EH (cell line): ENCODE measurements around the gene SLC38A2.
"Not testable (repeated sequence)": the region's sequence is repeated elsewhere in the genome, so short reads cannot be mapped to it uniquely, and the experiment has no call there.

Experiments used
- DNase-seq: peaks from one replicate; pipeline ENCODE4 v3.0.0-alpha.2; 2015; ENCODE audit warnings: low read depth

SLC38A2 gene

DNA sequence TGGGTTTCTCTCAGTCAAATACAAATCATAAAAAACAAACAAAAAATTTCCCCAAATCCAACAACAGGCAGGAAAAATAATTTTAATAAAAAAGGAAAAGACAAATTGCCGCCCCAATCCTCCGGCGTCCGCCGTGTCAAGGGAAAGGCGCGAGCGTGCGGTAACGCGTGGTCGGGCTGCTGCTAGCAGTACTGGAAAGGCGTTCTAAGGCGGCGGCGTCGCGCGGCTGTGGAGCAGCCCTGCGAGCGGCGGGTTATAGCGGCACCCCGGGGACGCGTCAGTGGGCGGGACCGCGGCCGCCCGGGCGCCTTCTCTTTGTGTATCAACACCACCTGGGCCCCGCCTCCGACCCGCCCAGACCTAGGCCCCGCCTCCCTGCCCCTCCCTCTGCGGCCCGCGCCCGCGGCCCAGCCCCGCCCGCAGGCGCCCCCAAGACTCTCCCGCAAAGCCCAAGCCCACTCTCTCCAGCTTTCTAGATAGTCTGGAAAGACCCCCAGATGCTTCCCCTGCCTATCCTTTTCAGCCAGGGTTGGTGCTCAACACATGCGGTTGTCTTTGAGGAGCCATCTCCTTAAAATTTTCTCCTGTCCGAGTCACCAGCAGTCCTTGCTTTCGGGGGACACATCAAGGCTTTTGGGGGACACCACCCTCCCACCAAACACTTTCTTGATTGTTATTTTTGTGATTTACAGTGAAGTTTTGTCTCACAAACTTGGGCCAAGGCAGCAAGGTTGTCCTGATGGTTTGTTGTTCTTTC lies at the start of gene SLC38A2:
Gene SLC38A2, minus strand, starts transcription at position 230 of the 757 bp plus-strand sequence. CDS start 1,480 bp downstream, outside the sequence.
- DNase-seq = peak; percentile 95

DNA sequence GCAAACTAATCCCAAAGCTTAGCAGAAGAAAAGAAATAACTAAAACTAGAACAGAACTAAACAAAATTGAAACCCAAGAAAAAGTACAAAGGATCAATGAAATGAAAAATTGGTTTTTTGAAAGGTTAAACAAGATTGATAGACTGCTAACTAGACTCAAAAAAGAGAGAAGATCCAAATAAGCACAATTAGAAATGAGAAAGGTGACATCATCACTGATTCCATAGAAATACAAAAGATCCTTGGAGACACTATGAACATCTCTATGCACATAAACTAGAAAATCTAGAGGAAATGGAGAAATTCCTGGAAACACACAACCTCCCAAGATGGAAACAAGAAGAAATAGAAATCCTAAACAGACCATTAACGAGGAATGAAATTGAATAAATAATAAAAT lies 47.1 kb upstream of the SLC38A2 start:
- no peak for DNase-seq

DNA sequence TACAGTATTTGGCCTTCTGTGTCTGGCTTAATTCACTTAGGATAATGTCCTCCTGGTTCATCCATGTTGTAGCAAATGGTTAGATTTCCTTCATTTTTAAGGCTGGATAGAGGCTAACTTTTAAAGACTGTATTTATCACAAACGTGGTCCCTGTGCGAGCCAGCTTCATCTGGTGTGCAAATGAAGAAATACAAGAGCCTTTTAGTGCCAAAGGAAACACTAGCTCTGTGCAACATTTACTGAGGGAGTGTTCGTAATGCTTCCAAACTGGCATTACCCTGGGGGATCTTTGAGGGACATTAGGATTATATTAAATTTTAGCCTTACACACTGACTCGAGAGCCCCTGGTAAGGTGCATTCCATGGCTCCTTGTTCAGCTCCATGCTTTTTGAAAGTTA lies 43.0 kb upstream of the SLC38A2 start:
- DNase-seq = no peak

DNA sequence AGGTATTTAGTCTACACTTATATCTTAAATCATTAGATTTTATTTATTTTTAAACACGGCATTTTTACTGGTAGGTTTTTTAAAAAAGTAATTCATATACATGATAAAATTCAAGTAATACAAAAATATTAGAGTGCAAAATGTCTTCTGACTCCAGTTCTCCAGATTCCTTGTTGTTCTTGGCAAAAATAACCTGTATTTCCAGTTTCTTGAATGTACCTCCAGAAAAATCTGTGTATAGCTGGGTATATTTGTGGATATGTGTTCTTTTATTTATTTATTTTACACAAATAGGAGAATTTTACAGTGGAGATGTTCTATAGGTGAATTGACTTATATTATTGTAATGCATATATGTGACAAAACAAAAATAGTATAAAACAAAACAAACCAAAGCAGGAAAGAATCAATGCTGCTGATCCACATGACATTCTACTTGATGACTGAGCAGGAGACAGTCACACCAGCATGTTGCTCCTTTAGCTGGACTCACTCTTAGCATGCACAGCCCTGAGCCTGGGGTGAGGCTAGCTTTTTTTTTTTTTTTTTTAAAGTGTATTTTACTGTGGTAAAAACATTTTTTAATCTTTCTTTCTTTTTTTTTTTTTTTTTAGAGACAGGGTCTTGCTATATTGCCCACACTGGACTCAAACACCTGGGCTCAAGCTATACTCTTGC lies 42.2 kb upstream of the SLC38A2 start:
- DNase-seq = no peak

DNA sequence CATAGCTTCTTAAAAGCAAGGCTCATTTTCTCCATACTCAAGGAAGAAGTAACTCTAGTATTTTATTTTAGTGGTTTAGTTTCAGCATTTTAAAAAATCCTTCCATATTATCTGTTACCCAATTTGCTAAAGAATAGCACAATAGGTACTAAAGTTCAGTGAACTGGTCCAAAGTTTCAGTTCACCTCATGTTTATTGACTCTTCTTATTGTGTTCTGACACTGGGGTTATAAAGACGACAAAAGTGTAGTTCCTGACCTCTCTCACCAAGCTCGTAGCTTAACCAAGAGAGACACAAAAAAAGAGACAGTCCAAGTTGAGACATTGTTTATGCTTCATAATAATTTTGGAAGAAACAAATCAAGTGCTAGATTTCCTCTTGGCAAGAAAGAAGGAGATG lies 40.8 kb upstream of the SLC38A2 start:
- no peak for DNase-seq

DNA sequence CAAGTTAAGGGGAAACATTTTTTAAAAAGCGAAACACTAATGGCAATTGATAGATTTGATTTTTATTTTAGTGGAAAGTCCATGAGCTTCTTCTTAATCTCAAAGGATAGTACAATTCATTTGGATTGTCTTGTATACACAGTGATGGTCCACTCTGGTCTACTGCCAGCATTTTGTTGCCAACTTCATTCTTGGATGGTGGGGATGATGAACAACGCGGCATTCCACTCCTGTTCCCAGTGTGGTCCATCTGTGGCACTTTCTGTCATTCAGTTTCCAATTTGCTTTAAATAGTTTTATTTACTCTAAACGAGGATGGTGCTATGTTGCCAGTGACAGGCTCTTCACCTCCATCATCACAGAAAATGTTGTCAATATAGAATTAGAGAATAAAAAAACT lies 40.3 kb upstream of the SLC38A2 start:
- DNase-seq = no peak

DNA sequence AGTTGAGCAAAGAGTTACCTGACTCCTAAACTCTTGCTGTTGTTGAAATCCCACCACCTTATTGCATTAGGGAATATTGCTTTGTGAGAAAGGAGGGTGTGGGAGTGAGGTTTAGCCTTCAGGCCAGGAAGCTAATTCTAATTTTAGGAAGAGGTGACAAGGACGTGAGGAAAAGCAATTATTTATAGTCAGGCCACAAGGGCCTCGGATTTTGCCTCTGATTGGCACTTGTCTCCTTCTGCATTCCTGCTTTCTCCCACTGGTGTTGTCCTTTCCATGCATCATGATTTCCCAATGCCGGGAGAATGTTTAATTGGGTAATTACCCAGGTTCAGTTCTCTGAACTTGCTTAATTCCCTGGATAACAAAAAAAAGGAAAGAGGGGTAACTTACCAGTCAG lies 37.9 kb upstream of the SLC38A2 start:
- DNase-seq = peak; percentile 37

DNA sequence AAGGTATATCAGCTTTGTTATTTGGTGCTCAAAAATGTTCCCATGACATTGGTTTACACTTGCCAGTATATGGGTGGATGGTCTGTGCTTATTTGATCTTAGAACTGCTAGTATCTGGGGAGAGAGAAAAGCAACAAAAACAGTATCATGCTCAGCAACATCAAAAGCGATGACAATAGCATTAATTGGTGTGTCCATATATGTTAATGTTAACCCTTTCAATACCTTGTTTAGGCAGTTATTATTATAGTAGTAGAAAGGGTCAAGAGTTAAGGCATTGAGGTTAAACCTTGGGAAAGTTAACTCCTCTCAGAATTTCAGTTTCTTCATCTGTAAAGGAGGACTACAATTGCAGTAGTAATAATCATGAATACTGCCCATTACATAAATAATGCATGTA lies 37.4 kb upstream of the SLC38A2 start:
- DNase-seq = no peak

DNA sequence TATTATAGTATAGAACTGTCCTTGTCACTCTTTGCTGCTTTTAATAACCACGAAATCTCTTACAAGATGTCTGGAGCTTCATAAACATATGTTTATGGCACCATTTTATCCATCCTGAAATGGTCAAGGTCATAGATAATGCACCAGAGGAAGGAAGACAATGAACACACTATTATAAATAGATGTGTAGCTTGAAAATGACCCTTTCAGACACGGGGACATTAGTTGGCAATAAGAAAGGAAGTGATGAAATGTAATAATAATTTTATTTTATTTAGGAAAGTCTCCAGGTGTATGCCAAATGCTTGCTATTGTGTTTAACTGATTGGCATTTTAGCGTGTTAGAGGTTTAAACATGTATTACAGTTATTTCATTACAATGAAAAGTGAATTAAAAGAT lies 36.8 kb upstream of the SLC38A2 start:
- no peak for DNase-seq

DNA sequence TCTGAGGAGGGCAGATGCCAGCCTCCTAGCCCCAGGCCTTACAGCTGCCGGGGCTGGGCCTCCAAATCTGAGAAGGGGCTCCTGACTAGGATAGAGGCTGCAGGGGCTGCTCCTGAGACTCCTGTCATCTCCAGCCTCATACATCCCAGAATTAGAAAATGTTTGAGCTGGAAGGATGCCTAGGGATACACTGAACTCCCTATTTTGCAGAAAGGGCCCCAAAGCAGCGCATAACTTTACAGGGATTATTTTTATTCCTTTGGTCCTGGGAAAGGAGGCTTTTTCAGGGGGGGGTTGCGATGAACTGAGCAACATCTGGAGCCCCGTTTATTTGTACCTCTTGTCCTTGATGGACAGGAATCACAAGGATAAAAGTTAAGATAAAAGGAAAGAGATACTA lies 35.9 kb upstream of the SLC38A2 start:
- DNase-seq = no peak

DNA sequence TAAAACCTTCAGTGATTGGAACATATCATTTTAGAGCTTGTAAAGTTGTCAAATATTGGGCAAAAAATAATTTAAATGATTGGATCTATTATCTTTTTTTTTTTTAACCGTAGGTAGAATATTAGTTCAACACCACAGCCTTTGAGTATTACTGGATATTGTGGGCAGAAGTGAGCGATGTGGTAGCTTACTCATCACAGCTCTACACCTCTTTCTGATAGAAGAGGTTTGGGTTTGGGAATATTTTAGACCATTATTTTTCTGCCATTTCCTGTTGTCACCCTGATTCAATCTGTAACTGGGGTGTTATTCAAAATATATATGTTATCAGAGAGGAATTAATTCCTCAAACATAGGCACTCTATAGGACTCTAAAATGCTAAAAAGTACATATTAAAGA lies 34.8 kb upstream of the SLC38A2 start:
- DNase-seq = no peak

DNA sequence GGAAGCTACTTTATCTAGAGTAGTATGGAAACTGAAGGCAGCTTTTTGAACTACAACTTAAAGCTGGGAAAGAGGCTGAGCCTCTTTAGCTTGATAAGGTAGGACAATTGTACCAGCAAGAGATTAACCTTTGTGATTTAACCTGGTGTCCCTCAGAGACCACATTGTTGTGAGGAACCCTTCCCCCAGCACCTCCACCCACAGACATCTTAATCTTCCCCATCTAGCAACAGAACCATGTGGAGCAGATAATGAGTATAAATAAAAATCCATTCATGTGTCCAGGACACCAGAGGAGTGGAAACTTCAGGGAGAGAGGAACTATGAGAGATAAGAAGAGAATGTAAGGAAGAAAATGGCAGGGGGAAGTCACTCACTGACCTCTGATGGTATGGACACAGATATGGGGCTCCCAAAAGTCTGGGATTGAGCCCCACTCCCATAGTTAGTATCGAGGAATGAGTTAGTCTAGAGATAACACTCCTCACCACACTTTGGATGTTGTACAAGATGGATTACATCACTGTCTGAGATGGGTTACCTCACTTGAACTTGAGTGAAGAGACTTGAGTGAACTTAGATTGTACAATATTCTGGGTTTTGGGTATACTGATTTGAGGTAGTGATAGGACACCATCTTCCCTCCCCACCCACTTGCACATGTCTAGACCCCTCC lies 33.9 kb upstream of the SLC38A2 start:
- no peak for DNase-seq

DNA sequence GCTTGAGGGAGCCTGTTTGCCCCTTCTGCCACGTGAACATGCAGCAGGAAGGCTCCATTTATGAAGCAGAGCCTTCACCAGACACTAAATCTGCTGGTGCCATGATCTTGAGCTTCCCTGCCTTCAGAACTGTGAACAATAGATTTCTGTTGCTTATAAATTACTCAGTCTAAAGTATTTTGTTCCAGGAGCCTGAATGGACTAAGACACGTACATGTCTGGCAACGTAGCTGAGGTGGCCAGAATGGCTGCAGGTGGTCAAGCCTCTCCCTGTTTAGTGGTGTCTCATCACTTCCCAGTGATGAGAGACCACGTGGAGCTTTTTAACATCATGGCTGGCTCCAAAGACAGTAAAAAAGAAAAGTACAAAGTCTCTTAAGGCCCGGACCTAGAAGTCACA lies 32.2 kb upstream of the SLC38A2 start:
- DNase-seq = no peak

DNA sequence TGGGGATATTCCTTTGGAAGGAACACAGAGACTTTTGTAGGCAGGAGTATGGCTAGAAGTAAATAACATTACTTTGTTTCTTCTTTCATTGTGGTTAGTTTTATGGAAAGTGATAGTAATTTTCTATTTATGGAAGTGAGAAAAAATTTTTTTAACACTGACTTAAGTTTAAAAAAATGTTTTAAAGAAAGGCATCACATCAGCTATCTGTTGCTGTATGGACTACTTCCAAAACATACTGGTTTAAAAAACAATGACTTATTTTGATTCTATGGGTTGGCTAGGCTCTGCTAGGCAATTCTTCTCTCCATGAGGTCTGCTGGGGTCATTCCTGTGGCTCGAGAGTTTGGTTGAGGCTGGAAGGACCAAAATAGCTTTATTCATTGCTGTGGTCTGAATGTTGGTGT lies 31.7 kb upstream of the SLC38A2 start:
- peak; percentile 97 for DNase-seq

DNA sequence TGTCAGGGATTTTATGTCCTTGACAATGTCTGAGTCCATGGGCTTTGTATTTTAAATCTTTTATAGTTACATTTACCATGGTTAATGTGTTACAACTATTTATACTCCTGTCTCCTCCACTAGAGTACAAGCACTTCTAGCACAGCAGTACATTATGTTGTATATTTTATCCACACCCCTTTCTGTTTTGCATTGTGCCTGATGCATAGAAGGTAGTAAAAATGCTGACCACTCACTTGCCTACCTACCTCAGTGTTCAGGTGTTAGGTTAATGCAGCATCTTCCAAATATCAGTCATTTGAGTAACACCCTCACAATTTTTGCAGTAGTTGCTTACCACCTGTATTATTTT lies 31.1 kb upstream of the SLC38A2 start:
- DNase-seq = no peak

DNA sequence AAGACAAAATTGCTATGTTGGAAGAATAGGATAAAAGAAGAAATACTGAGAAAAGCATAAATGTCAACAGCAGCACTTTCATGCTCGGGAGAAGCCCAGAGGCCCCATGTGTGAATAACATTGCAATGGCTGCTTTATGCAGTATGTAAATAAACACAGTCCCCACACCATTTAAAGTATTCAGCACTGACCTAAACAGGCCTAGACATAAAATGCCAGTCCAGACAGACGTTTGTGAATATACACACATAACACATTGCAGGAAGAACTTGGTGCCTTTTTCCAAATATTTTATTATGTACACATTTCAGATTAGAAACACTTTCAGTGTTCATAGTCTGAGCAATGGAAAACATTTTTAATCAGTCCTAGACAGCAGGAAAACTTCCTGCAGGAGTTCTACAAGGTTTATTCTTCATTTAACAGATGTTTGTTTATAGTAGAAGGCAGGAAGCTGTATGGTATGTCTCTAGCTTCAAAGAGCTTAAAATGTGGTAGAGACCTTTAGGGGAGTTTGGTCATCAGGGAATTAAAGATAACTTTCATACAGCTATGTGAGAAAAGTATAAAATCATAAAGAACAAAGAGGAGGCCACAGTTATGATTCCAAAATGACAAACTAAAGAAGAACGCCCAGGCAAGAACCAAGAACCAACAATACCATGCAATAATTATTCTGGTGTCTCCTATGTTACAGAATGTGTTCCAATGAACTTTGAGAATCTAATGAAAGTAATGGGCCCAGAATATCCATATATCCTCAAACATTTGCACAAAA lies 30.6 kb upstream of the SLC38A2 start:
- peak; percentile 73 for DNase-seq

DNA sequence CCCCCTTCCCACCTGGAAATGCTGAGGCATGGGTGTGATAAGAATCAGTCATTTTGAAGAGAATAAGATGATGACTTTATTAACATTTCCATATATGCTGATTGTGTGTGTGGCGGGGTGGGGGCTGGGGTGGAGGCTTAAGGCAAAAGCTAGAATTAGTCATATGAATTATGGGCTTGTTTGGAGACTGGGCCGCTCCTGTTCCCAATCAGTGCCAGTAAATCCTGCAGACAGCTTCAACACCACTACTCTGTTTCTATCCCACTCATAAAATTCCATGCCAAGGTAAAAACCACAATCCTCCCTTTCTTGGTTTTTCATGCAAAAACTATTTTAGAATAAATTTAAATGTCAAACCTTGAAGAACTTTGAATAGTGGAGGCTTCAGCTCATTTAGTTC lies 29.9 kb upstream of the SLC38A2 start:
- DNase-seq = peak; percentile 95

DNA sequence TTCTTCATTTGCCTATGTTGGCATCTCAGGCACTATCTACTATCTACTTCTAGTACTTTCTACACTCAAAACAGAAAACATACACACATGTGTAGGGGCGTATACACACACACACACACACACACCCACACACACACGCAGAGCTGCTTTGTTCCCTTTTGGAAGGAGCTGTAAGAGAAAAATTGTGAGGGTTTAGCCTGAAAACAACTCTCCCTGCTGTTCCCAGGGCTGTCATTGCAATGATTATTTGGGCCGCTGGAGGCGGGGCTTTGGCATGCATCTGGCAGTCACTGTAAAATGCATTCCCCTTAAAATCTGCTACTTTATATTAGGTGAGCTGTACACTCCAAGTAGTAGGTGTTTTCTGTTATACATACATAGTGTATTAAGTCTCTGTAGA lies 29.1 kb upstream of the SLC38A2 start:
- DNase-seq = peak; percentile 62

DNA sequence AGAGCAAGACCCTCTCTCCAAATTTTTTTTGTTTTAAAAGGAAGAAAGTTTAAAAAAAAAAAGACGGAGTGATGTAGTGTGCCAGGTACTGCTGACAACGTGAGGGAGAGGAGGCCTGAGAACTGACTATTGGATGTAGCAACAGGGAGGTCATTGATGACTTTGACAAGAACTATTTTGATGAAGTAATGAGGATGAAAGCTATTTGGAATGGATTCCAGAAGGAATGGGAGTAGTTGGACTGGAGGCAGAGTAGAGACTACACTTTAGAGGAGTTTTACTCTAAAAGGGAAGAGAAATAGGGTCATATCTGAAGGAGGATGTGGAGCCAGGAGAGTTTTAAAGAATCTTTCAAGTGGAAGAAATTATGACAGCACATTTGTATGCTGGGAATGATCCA lies 27.8 kb upstream of the SLC38A2 start:
- peak; percentile 79 for DNase-seq

DNA sequence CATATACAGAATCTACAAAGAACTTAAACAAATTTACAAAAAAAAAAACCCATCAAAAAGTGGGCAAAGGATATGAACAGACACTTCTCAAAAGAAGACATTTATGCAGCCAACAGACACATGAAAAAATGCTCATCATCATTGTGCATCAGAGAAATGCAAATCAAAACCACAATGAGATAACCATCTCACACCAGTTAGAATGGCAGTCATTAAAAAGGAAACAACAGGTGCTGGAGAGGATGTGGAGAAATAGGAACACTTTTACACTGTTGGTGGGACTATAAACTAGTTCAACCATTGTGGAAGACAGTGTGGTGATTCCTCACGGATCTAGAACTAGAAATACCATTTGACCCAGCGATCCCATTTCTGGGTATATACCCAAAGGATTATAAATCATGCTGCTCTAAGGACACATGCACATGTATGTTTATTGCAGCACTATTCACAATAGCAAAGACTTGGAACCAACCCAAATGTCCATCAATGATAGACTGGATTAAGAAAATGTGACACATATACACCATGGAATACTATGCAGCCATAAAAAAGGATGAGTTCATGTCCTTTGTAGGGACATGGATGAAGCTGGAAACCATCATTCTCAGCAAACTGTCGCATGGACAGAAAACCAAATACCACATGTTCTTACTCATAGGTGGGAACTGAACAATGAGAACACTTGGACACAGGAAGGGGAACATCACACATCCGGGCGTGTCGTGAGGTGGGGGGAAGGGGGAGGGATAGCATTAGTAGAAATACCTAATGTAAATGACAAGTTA lies 27.1 kb upstream of the SLC38A2 start:
- DNase-seq = not testable (repeated sequence)

DNA sequence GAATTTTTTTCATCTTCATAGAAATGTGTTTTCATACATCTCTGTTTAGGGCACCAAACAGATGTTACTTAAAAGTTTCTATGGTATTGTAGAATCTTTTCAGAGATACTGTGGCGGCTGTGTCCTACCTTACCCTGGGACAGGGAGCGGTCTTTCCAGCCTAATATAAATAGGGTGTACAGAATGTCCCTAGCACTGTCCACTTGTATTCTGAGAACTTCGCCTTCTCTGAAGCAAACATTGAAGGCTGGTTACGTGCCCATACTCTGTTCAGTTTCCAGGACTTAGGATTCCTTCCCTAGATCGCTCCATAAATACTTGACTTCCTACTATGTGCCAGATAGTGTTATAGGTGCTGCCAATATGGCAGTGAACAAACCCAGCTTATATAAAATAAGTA lies 24.3 kb upstream of the SLC38A2 start:
- no peak for DNase-seq

DNA sequence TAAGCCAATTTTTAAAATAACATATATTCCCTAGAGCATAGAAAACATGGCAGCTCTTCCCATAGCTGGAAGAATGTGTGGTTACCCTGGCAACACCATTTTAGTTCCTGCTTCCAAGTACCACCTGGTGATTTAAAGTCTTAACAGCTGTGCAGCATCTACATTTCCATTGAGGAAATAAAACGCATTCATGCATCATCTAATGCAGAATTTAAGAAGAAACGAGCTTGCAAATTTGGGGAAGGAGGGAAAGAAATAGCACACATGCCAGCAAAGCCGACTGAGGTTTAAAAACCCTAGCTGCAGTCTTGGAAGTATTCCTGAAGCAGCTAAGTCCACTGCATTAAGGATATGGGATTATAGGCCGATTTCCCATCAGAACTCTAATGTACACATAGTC lies 22.8 kb upstream of the SLC38A2 start:
- DNase-seq = no peak
